Measurements from ENCODE around the gene R3HCC1L.
"Not testable (repeated sequence)": the region's sequence is repeated elsewhere in the genome, so short reads cannot be mapped to it uniquely, and the experiment has no call there.

The R3HCC1L gene

GRCh38 chr10:98133075-98133752 lies 1.2 kb upstream of the R3HCC1L start:
- not testable (repeated sequence) for DNase-seq

GRCh38 chr10:98134117-98134430 lies 383 bp upstream of the R3HCC1L start:
- DNase-seq, result no peak

- DNase-seq, result no peak
Observed at GRCh38 chr10:98135222-98135899, 904 bp downstream of the R3HCC1L start.

GRCh38 chr10:98136775-98137174 lies 2.3 kb downstream of the R3HCC1L start:
- DNase-seq, result not testable (repeated sequence)

GRCh38 chr10:98138031-98138430 lies 3.6 kb downstream of the R3HCC1L start:
- no peak for DNase-seq

- no peak for DNase-seq
Observed at GRCh38 chr10:98139431-98139830, 5.0 kb downstream of the R3HCC1L start.

GRCh38 chr10:98141484-98142073 lies 7.1 kb downstream of the R3HCC1L start:
- DNase-seq, result no peak

- no peak for DNase-seq
Observed at GRCh38 chr10:98144985-98145384, 10.5 kb downstream of the R3HCC1L start.

GRCh38 chr10:98149858-98150257 lies 15.4 kb downstream of the R3HCC1L start:
- no peak for DNase-seq

GRCh38 chr10:98150544-98150943 lies 16.1 kb downstream of the R3HCC1L start:
- DNase-seq, result peak; percentile 31

GRCh38 chr10:98152778-98153177 lies 18.3 kb downstream of the R3HCC1L start:
- not testable (repeated sequence) for DNase-seq

- DNase-seq, result peak; percentile 4
Observed at GRCh38 chr10:98153213-98153958, 18.9 kb downstream of the R3HCC1L start.

GRCh38 chr10:98154076-98154475 lies 19.6 kb downstream of the R3HCC1L start:
- peak; percentile 6 for DNase-seq

GRCh38 chr10:98158576-98158975 lies 24.1 kb downstream of the R3HCC1L start:
- no peak for DNase-seq

GRCh38 chr10:98163941-98164340 lies 29.5 kb downstream of the R3HCC1L start:
- no peak for DNase-seq

GRCh38 chr10:98167191-98167590 lies 32.7 kb downstream of the R3HCC1L start:
- no peak for DNase-seq

GRCh38 chr10:98168147-98168546 lies 33.7 kb downstream of the R3HCC1L start:
- no peak for DNase-seq

GRCh38 chr10:98168766-98169165 lies 34.3 kb downstream of the R3HCC1L start:
- DNase-seq, result no peak

GRCh38 chr10:98169379-98169778 lies 34.9 kb downstream of the R3HCC1L start:
- DNase-seq, result no peak

- DNase-seq, result peak; percentile 58
Observed at GRCh38 chr10:98170249-98171117, 36.0 kb downstream of the R3HCC1L start.

GRCh38 chr10:98172073-98172472 lies 37.6 kb downstream of the R3HCC1L start:
- peak; percentile 45 for DNase-seq

GRCh38 chr10:98172495-98172894 lies 38.0 kb downstream of the R3HCC1L start:
- peak; percentile 4 for DNase-seq

- DNase-seq, result no peak
Observed at GRCh38 chr10:98173260-98173659, 38.8 kb downstream of the R3HCC1L start.

Data from fibroblast of skin of right biceps (primary cell).